ENCODE data around the gene SBF2.

Gene SBF2

DNA sequence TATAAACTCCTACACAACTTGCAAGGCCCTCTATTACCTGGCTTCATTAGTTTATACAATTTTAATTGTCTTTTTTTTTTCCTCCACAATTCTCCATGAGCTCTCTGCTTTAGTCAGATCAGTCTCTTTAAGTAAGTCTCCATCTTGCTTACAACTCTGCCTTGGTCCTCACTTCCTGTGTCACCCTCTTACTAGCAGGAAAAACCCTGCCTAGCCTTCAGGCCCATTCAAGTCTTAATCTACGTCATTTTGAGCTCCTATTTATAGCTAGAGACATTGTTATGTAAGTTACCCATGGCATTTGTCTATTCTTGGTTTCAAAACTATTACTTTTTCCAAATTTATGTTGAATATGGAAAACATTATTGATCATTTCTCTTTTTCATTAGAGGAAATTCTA is 177.4 kb downstream of the SBF2 start:
- Histone ChIP-seq H3K27ac (no peak overlapping the region), H3K79me2 (ENCODE audit: insufficient read depth, low read depth) (no peaks in the 10 kb centered on the region)

DNA sequence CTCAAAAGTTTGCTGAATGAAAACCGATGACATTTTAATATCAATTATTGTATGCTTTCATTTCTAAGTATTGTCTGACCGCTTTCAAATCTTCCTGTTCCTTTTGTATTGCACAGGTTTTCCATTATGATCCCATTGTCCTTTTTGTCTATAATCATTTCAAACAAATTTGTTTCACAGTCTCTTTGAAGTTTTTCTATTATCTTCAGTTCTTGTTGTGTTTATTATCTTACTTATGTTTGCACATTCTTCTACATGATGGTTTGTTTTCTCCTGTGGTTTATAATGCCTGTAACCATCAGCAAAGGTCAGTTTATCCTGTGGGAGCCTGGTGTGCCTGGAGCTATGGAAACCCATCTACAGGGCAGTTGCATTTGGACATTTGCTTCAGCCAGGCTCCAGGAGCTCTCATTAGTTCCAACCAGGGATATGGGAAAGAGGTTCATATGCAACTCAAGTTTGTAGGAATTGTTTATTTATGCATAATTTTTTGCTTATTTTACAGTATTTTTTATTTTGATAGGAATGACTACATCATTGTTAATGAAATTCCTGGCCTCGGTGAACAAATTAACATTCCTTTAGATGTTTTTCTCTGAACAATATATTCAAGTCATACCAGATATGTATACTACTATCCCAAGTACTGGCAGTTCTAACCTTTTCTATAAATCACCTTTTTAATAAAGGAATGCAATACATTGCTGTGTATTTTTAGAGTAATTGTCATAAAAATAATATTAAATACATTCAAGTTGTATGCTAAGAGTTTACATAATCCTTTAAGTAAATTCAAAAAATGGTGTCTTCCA is 179.2 kb downstream of the SBF2 start:
- H3K4me2 ChIP-seq, result no peak overlapping the region
- TF ChIP-seq, protein P1, sequence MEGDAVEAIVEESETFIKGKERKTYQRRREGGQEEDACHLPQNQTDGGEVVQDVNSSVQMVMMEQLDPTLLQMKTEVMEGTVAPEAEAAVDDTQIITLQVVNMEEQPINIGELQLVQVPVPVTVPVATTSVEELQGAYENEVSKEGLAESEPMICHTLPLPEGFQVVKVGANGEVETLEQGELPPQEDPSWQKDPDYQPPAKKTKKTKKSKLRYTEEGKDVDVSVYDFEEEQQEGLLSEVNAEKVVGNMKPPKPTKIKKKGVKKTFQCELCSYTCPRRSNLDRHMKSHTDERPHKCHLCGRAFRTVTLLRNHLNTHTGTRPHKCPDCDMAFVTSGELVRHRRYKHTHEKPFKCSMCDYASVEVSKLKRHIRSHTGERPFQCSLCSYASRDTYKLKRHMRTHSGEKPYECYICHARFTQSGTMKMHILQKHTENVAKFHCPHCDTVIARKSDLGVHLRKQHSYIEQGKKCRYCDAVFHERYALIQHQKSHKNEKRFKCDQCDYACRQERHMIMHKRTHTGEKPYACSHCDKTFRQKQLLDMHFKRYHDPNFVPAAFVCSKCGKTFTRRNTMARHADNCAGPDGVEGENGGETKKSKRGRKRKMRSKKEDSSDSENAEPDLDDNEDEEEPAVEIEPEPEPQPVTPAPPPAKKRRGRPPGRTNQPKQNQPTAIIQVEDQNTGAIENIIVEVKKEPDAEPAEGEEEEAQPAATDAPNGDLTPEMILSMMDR (conservative IDR thresholded peaks at IDR 0.05; ENCODE audit: low read depth, low read length), result no peak
- no peaks in the 10 kb centered on the region for H4K20me1 ChIP-seq (ENCODE audit: insufficient read depth)
- H3K4me1 ChIP-seq (ENCODE audit: low read depth, poor library complexity, severe bottlenecking), result no peaks in the 10 kb centered on the region
- no peak overlapping the region for H3K9ac ChIP-seq
- H3K27me3 ChIP-seq (ENCODE audit: insufficient read depth, low read depth), result no peaks in the 10 kb centered on the region
- H3K4me3 ChIP-seq (IDR thresholded peaks at IDR 0.05; ENCODE audit: insufficient read depth, low read depth, low read length), result no peak overlapping the region
- no peak overlapping the region for H2AFZ ChIP-seq (ENCODE audit: low read depth)
- H3K27ac ChIP-seq, result no peak overlapping the region
- H3K79me2 ChIP-seq (ENCODE audit: insufficient read depth, low read depth), result no peaks in the 10 kb centered on the region
- no peaks in the 10 kb centered on the region for H3K36me3 ChIP-seq (ENCODE audit: insufficient read depth)

More for the DNA sequence above, 177.4 kb downstream of the SBF2 start:
- no peaks in the 10 kb centered on the region for H3K4me1 ChIP-seq (ENCODE audit: low read depth, poor library complexity, severe bottlenecking)
- H3K4me2 ChIP-seq, result no peak overlapping the region
- H3K4me3 ChIP-seq (IDR thresholded peaks at IDR 0.05; ENCODE audit: insufficient read depth, low read depth, low read length), result no peak overlapping the region
- no peak overlapping the region for H2AFZ ChIP-seq (ENCODE audit: low read depth)
- H3K27me3 ChIP-seq (ENCODE audit: insufficient read depth, low read depth), result no peaks in the 10 kb centered on the region
- TF ChIP-seq, protein P1 (conservative IDR thresholded peaks at IDR 0.05; ENCODE audit: low read depth, low read length), result no peak
- H4K20me1 ChIP-seq (ENCODE audit: insufficient read depth), result no peaks in the 10 kb centered on the region
- no peak overlapping the region for H3K9ac ChIP-seq
- H3K36me3 ChIP-seq (ENCODE audit: insufficient read depth), result no peaks in the 10 kb centered on the region

DNA sequence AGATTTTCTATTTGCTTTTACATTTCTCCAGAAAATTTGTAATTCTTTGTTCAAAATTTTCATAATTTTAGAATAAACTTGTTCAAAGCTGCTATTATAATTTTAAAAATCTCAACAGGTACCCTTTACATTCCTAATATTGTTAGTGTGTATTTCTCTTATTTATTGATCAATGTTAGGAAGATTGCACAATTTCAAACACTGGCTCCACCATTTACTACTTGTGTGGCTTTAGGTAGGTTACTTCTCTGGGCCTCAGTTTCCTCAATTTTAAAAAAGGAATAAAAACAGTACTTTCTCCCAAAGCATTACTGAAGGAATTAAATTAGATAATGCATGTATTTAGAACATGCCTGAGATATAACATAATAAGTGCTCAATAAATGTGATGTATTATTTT is 180.2 kb downstream of the SBF2 start:
- Histone ChIP-seq H3K4me2 (no peak overlapping the region), H3K27me3 (ENCODE audit: insufficient read depth, low read depth) (no peaks in the 10 kb centered on the region), H2AFZ (ENCODE audit: low read depth) (no peak overlapping the region), H3K9ac (no peak overlapping the region), H4K20me1 (ENCODE audit: insufficient read depth) (no peaks in the 10 kb centered on the region), H3K4me3 (IDR thresholded peaks at IDR 0.05; ENCODE audit: insufficient read depth, low read depth, low read length) (no peak overlapping the region), H3K36me3 (ENCODE audit: insufficient read depth) (no peaks in the 10 kb centered on the region), H3K79me2 (ENCODE audit: insufficient read depth, low read depth) (no peaks in the 10 kb centered on the region), H3K4me1 (ENCODE audit: low read depth, poor library complexity, severe bottlenecking) (no peaks in the 10 kb centered on the region), H3K27ac (no peak overlapping the region)
- TF ChIP-seq, protein P1 (conservative IDR thresholded peaks at IDR 0.05; ENCODE audit: low read depth, low read length), result no peak

DNA sequence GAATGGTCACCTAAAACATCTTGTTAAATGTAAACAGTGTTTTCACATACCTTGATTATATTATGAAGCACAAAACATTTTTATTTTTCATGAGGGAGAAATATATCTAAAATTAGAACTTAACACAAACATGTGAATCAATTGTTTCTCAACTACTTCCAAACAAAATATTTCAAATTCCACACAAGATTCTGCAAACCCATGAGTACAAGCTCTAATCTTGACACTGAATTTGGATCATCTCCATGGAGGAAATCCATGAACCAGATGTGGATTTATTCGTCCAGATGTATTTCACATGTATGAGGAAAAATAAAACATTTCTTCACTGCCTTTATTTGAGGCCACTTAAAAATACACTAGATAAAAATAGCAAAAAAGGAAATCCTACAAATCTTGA is 184.2 kb downstream of the SBF2 start:
- H3K79me2 ChIP-seq (ENCODE audit: insufficient read depth, low read depth), result no peaks in the 10 kb centered on the region
- H2AFZ ChIP-seq (ENCODE audit: low read depth), result no peak overlapping the region
- no peaks in the 10 kb centered on the region for H4K20me1 ChIP-seq (ENCODE audit: insufficient read depth)
- no peaks in the 10 kb centered on the region for H3K4me1 ChIP-seq (ENCODE audit: low read depth, poor library complexity, severe bottlenecking)
- H3K9ac ChIP-seq, result no peak overlapping the region
- H3K4me3 ChIP-seq (IDR thresholded peaks at IDR 0.05; ENCODE audit: insufficient read depth, low read depth, low read length), result no peak overlapping the region
- H3K27ac ChIP-seq, result no peak overlapping the region
- H3K27me3 ChIP-seq (ENCODE audit: insufficient read depth, low read depth), result no peaks in the 10 kb centered on the region
- no peaks in the 10 kb centered on the region for H3K36me3 ChIP-seq (ENCODE audit: insufficient read depth)
- TF ChIP-seq, protein P1 (conservative IDR thresholded peaks at IDR 0.05; ENCODE audit: low read depth, low read length), result no peak
- H3K4me2 ChIP-seq, result no peak overlapping the region

All from KMS-11 (cell line).